Stimulated activated naive CD8-positive, alpha-beta T cell treated with anti-CD3 and anti-CD28 coated beads, Interleukin-15, amount 100 ng/mL, for 72 hours (primary cell): ENCODE measurements around the gene ANXA11.
"Not testable (repeated sequence)": the region's sequence is repeated elsewhere in the genome, so short reads cannot be mapped to it uniquely, and the experiment has no call there.

Source experiments
- ATAC-seq: fragments of 150-1000 bp; cut with Tn5 transposase; 2 replicates; pipeline ENCODE4 v1.10.0; 2021; ENCODE audit warnings: mild to moderate bottlenecking, moderate library complexity
- DNase-seq, 2 donors: peaks; one replicate each; pipeline ENCODE4 v3.0.0; 2021 to 2022
- H3K27ac Mint-ChIP-seq, 2 donors: one replicate each; pipeline ENCODE4 v1.8.0; 2022; ENCODE audit warnings: mild to moderate bottlenecking in 2 of 2, mixed read lengths in 2 of 2, moderate library complexity in 2 of 2
- H3K27me3 Mint-ChIP-seq: one replicate; pipeline ENCODE4 v1.8.0; 2022; ENCODE audit warnings: mixed read lengths
- H3K4me1 Mint-ChIP-seq: one replicate; pipeline ENCODE4 v1.8.0; 2022; ENCODE audit warnings: mild to moderate bottlenecking, mixed read lengths
- H3K4me3 Mint-ChIP-seq, 2 donors: one replicate each; pipeline ENCODE4 v1.8.0; 2022; ENCODE audit warnings: mild to moderate bottlenecking in 2 of 2, mixed read lengths in 2 of 2, moderate library complexity in 1 of 2
- H3K9me3 Mint-ChIP-seq, 2 donors: one replicate each; pipeline ENCODE4 v1.8.0; 2022; ENCODE audit warnings: mixed read lengths in 2 of 2

ANXA11 gene

GRCh38 chr10:80205477-80206276 is at the start of gene ANXA11:
ANXA11 (minus strand) TSS chr10:80205537; CDS start chr10:80172861, 32,676 bp downstream.
- peaks cover 57% of the 10 kb centered on the region for H3K4me1 Mint-ChIP-seq
- H3K27me3 Mint-ChIP-seq, result no peaks in the 10 kb centered on the region
- H3K9me3 Mint-ChIP-seq, result no peaks in the 10 kb centered on the region

GRCh38 chr10:80254726-80255125 is 49.4 kb upstream of the ANXA11 start:
- H3K9me3 Mint-ChIP-seq, DNase-seq, H3K27ac Mint-ChIP-seq, ATAC-seq, H3K4me3 Mint-ChIP-seq, H3K4me1 Mint-ChIP-seq: not testable (repeated sequence)
- peaks cover 15% of the 10 kb centered on the region for H3K27me3 Mint-ChIP-seq

More at GRCh38 chr10:80205477-80206276, at the start of gene ANXA11:
- H3K4me3 Mint-ChIP-seq, result peak within 1 kb of the TSS; percentile 85 to 87
- ATAC-seq (peak; percentile 73), DNase-seq (peak; percentile 80 to 83)
- H3K27ac Mint-ChIP-seq, result peak within 1 kb of the TSS; percentile 93 to 98

GRCh38 chr10:80253963-80254271 is 48.6 kb upstream of the ANXA11 start:
- H3K9me3 Mint-ChIP-seq, DNase-seq, H3K4me3 Mint-ChIP-seq, H3K4me1 Mint-ChIP-seq: not testable (repeated sequence)
- peak; percentile 4 for ATAC-seq
- peak overlapping the region in 1 of 2 donors; percentile 69 for H3K27ac Mint-ChIP-seq
- H3K27me3 Mint-ChIP-seq, result peaks cover 15% of the 10 kb centered on the region

GRCh38 chr10:80253266-80253962 is 48.1 kb upstream of the ANXA11 start:
- peak; percentile 84 for ATAC-seq
- peaks cover 15% of the 10 kb centered on the region for H3K27me3 Mint-ChIP-seq
- no peak overlapping the region for H3K4me3 Mint-ChIP-seq
- H3K9me3 Mint-ChIP-seq, result no peaks in the 10 kb centered on the region
- H3K4me1 Mint-ChIP-seq, result peaks cover 6% of the 10 kb centered on the region
- peak in 1 of 2 donors; percentile 23 for DNase-seq
- H3K27ac Mint-ChIP-seq, result peak overlapping the region in 1 of 2 donors; percentile 20

GRCh38 chr10:80252296-80252887 is 47.1 kb upstream of the ANXA11 start:
- Mint-ChIP-seq H3K27me3 (peaks cover 15% of the 10 kb centered on the region), H3K4me1 (peaks cover 6% of the 10 kb centered on the region), H3K4me3 (no peak overlapping the region), H3K27ac (no peak overlapping the region), H3K9me3 (no peaks in the 10 kb centered on the region)
- ATAC-seq (no peak), DNase-seq (no peak)

GRCh38 chr10:80251703-80252280 is 46.5 kb upstream of the ANXA11 start:
- not testable (repeated sequence) for ATAC-seq, H3K9me3 Mint-ChIP-seq, H3K4me3 Mint-ChIP-seq, H3K4me1 Mint-ChIP-seq, H3K27ac Mint-ChIP-seq, DNase-seq
- H3K27me3 Mint-ChIP-seq, result peaks cover 15% of the 10 kb centered on the region

GRCh38 chr10:80250399-80250798 is 45.1 kb upstream of the ANXA11 start:
- not testable (repeated sequence) for H3K4me3 Mint-ChIP-seq, H3K9me3 Mint-ChIP-seq, H3K4me1 Mint-ChIP-seq, H3K27ac Mint-ChIP-seq, DNase-seq
- peaks cover 15% of the 10 kb centered on the region for H3K27me3 Mint-ChIP-seq
- peak; percentile 44 for ATAC-seq

GRCh38 chr10:80249906-80250305 is 44.6 kb upstream of the ANXA11 start:
- not testable (repeated sequence) for DNase-seq, H3K4me3 Mint-ChIP-seq, H3K4me1 Mint-ChIP-seq, H3K9me3 Mint-ChIP-seq, ATAC-seq, H3K27ac Mint-ChIP-seq
- peaks cover 15% of the 10 kb centered on the region for H3K27me3 Mint-ChIP-seq

- H3K9me3 Mint-ChIP-seq, result not testable (repeated sequence)
- peaks cover 10% of the 10 kb centered on the region for H3K27me3 Mint-ChIP-seq
These were observed 42.3 kb upstream of the ANXA11 start for GRCh38 chr10:80247611-80248010.

GRCh38 chr10:80244371-80244770 is 39.0 kb upstream of the ANXA11 start:
- H3K27ac Mint-ChIP-seq, H3K4me3 Mint-ChIP-seq, ATAC-seq: not testable (repeated sequence)

More at GRCh38 chr10:80247611-80248010, 42.3 kb upstream of the ANXA11 start:
- not testable (repeated sequence) for H3K27ac Mint-ChIP-seq, DNase-seq, ATAC-seq, H3K4me3 Mint-ChIP-seq, H3K4me1 Mint-ChIP-seq

GRCh38 chr10:80242341-80242740 is 37.0 kb upstream of the ANXA11 start:
- not testable (repeated sequence) for H3K9me3 Mint-ChIP-seq, H3K27me3 Mint-ChIP-seq, H3K27ac Mint-ChIP-seq, DNase-seq, ATAC-seq, H3K4me3 Mint-ChIP-seq, H3K4me1 Mint-ChIP-seq

More at GRCh38 chr10:80244371-80244770, 39.0 kb upstream of the ANXA11 start:
- DNase-seq, H3K9me3 Mint-ChIP-seq, H3K27me3 Mint-ChIP-seq, H3K4me1 Mint-ChIP-seq: not testable (repeated sequence)

GRCh38 chr10:80236457-80236856 is 31.1 kb upstream of the ANXA11 start:
- not testable (repeated sequence) for ATAC-seq, DNase-seq, H3K4me1 Mint-ChIP-seq, H3K9me3 Mint-ChIP-seq, H3K4me3 Mint-ChIP-seq, H3K27me3 Mint-ChIP-seq
- peak overlapping the region in 1 of 2 donors; percentile 48 for H3K27ac Mint-ChIP-seq

GRCh38 chr10:80234331-80235235 is 29.2 kb upstream of the ANXA11 start:
- H3K27ac Mint-ChIP-seq, ATAC-seq: not testable (repeated sequence)

GRCh38 chr10:80233871-80234270 is 28.5 kb upstream of the ANXA11 start:
- not testable (repeated sequence) for ATAC-seq, H3K9me3 Mint-ChIP-seq, DNase-seq, H3K4me1 Mint-ChIP-seq, H3K27me3 Mint-ChIP-seq, H3K27ac Mint-ChIP-seq, H3K4me3 Mint-ChIP-seq

More at GRCh38 chr10:80234331-80235235, 29.2 kb upstream of the ANXA11 start:
- not testable (repeated sequence) for H3K9me3 Mint-ChIP-seq, H3K27me3 Mint-ChIP-seq, H3K4me3 Mint-ChIP-seq, H3K4me1 Mint-ChIP-seq, DNase-seq

- ATAC-seq, H3K4me1 Mint-ChIP-seq, DNase-seq, H3K27ac Mint-ChIP-seq, H3K27me3 Mint-ChIP-seq, H3K9me3 Mint-ChIP-seq, H3K4me3 Mint-ChIP-seq: not testable (repeated sequence)
These were observed 21.4 kb upstream of the ANXA11 start for GRCh38 chr10:80226723-80227122.
